IPS DF 4.7 (cell line): ENCODE data around the gene DNAH10.

Experiments
- DNase-seq: peaks from one replicate; pipeline ENCODE4 v3.0.0-alpha.2; 2013; ENCODE audit warnings: low spot score; ENCODE audit errors: extremely low read depth

Gene DNAH10

GRCh38 chr12:123843912-123844748 is 82.0 kb downstream of the DNAH10 start:
- no peak for DNase-seq

- no peak for DNase-seq
Measured at GRCh38 chr12:123845881-123846280, 83.8 kb downstream of the DNAH10 start.

- DNase-seq, result no peak
Measured at GRCh38 chr12:123846340-123846739, 84.2 kb downstream of the DNAH10 start.

- no peak for DNase-seq
Measured at GRCh38 chr12:123847019-123847418, 84.9 kb downstream of the DNAH10 start.

GRCh38 chr12:123847876-123848275 is 85.8 kb downstream of the DNAH10 start:
- DNase-seq, result no peak

GRCh38 chr12:123849517-123849916 is 87.4 kb downstream of the DNAH10 start:
- no peak for DNase-seq

GRCh38 chr12:123850246-123851134 is 88.4 kb downstream of the DNAH10 start:
- DNase-seq, result no peak

- DNase-seq, result no peak
Measured at GRCh38 chr12:123853396-123854070, 91.4 kb downstream of the DNAH10 start.

GRCh38 chr12:123854232-123854631 is 92.1 kb downstream of the DNAH10 start:
- DNase-seq, result no peak

- no peak for DNase-seq
Measured at GRCh38 chr12:123854918-123855317, 92.8 kb downstream of the DNAH10 start.

GRCh38 chr12:123856681-123857080 is 94.6 kb downstream of the DNAH10 start:
- no peak for DNase-seq

GRCh38 chr12:123858176-123858575 is 96.1 kb downstream of the DNAH10 start:
- no peak for DNase-seq

- DNase-seq, result no peak
Measured at GRCh38 chr12:123859035-123859434, 96.9 kb downstream of the DNAH10 start.

GRCh38 chr12:123860377-123860776 is 98.3 kb downstream of the DNAH10 start:
- no peak for DNase-seq

- DNase-seq, result no peak
Measured at GRCh38 chr12:123861392-123861791, 99.3 kb downstream of the DNAH10 start.

- no peak for DNase-seq
Measured at GRCh38 chr12:123867141-123867540, 105.0 kb downstream of the DNAH10 start.

GRCh38 chr12:123868791-123869190 is 106.7 kb downstream of the DNAH10 start:
- DNase-seq, result no peak

GRCh38 chr12:123873793-123874192 is 111.7 kb downstream of the DNAH10 start:
- DNase-seq, result no peak

- DNase-seq, result no peak
Measured at GRCh38 chr12:123877968-123878367, 115.9 kb downstream of the DNAH10 start.

GRCh38 chr12:123879101-123879500 is 117.0 kb downstream of the DNAH10 start:
- DNase-seq, result no peak

- DNase-seq, result no peak
Measured at GRCh38 chr12:123879691-123880090, 117.6 kb downstream of the DNAH10 start.
